NCI-H2171 (cell line): Measurements from ENCODE around the gene C2orf81.
A peak's percentile ranks its signal among the peaks of the same experiment; 100 is the strongest.
"Not testable (repeated sequence)": the region's sequence is repeated elsewhere in the genome, so short reads cannot be mapped to it uniquely, and the experiment has no call there.

Experiments
- DNase-seq: peaks from one replicate; lab custom pipeline; 2025; lab: John Stamatoyannopoulos, UW

The C2orf81 gene

GRCh38 chr2:74421221-74421870, at the start of gene C2orf81, which contains the start of gene WDR54:
C2orf81 (minus strand) TSS chr2:74421619; CDS start chr2:74421560, 59 bp downstream.
WDR54 (plus strand) TSS chr2:74421730; CDS start chr2:74422154, 424 bp downstream.
- peak; percentile 92 for DNase-seq

DNA sequence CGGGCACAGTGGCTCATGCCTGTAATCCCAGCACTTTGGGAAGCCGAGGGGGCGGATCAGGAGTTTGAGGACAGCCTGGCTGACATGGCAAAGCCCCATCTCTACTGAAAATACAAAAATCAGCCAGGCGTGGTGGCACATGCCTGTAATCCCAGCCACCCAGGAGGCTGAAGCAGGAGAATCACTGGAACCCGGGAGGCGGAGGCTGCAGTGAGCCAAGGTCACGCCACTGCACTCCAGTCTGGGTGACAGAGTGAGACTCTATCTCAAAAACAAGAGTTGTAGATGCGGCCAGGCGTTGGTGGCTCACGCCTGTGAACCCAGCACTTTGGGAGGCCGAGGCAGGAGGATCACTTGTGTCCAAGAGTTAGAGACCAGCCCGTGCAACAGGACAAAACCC, 49.3 kb upstream of the C2orf81 start:
- not testable (repeated sequence) for DNase-seq

DNA sequence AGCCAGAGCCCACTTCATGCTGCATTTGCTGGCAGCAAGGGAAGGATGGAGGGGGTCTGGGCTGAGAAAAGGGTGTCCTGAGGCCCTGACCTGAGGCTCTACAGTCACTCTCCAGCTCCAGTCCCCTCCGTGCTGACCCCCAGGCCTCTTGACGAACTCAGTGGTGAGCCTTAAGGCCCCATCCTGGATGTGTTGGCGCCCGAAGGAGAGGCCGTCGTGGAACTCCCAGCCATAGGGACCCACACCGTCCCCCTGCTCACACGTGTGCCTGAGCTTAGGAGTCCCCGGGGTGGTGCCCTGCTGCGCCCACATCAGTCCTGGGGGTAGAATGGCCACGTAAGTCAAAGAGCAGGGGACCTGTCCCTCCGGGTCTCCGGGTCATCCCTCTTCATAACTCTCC, 43.0 kb upstream of the C2orf81 start:
- DNase-seq = no peak

GRCh38 chr2:74462786-74463105, 41.3 kb upstream of the C2orf81 start:
- no peak for DNase-seq

DNA sequence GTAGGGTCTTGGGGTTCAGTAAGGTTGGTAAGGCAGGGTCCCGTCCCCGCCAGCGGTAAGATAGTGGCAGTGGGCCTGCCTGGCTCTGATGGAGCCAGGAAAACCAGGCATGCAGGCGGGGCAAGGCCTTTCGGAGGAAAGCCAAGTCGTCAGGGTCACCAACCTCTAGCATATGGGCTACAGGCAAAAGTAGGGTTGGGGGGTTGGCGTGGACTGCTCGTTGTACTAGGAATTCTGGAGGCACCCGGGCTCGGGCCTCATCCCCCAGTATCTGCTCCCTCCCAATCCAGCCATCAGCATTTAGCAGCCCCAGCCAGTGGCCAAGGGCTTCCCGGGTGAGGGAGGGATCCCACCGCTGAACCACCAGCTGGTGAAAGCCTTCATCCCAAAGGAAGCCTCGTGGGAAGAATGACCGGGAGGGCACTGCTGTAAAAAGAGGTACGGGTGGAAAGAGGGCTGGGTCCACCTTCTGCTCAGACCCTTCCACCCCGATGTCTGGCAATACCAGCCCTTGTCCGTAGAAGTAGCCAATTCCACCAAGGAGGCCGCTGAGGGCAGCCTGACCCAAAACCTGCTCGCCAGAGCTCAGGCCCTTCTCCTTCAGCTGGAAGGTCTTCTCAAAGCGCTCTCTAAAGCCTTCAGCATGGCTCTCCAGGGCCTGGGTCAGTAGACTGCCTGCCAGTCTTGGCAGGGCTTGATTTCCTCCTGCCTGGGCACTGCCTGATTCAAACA, 40.8 kb upstream of the C2orf81 start:
- DNase-seq = no peak

GRCh38 chr2:74461187-74462053, 40.0 kb upstream of the C2orf81 start:
- no peak for DNase-seq

- DNase-seq = not testable (repeated sequence)
Measured at GRCh38 chr2:74460187-74460586, 38.8 kb upstream of the C2orf81 start.

DNA sequence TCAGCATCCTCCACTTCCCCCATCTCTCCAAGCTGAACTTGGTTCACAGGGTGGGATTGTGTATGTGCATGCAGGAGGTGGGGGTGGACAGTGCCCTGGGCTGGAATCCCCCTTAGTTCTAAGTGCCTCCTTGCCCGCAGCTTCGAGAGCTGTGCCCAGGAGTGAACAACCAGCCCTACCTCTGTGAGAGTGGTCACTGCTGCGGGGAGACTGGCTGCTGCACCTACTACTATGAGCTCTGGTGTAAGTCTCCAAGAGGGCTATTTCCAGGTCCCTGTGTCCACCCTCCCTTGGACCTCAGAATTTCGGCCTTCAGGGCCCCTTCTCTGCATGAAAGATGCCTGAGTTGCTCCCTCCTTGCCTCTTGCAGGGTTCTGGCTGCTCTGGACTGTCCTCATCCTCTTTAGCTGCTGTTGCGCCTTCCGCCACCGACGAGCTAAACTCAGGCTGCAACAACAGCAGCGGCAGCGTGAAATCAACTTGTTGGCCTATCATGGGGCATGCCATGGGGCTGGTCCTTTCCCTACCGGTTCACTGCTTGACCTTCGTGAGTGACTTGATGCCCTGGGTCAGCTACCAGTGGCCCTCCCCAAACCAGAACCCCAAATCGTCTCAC, 38.2 kb upstream of the C2orf81 start:
- DNase-seq = not testable (repeated sequence)

GRCh38 chr2:74458938-74459363, 37.5 kb upstream of the C2orf81 start:
- no peak for DNase-seq

GRCh38 chr2:74458132-74458937, 36.9 kb upstream of the C2orf81 start, which contains the start of gene WBP1:
WBP1 (plus strand) TSS chr2:74458438; CDS start chr2:74458603, 165 bp downstream.
- peak; percentile 97 for DNase-seq

DNA sequence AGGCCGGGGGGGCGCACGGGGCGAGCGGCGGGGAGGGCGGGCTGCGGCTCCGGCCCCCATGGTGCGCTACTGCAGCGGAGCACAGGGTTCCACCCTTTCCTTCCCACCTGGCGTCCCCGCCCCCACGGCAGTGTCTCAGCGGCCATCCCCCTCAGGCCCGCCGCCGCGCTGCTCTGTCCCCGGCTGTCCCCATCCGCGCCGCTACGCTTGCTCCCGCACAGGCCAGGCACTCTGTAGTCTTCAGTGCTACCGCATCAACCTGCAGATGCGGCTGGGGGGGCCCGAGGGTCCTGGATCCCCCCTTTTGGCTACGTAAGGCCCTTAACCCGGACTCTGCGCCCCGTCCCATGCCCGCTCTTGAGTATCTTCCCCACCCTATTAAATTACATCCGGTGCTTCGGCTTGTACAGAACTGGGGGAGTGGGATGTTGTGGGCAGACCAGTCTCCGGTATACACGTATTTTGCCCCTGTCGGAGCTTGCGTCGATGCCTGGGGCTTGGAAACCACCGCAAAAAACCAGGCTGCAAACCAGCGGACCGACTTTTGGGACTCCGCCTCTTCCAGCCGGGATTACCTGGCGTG, 36.2 kb upstream of the C2orf81 start:
- DNase-seq = peak; percentile 83

DNA sequence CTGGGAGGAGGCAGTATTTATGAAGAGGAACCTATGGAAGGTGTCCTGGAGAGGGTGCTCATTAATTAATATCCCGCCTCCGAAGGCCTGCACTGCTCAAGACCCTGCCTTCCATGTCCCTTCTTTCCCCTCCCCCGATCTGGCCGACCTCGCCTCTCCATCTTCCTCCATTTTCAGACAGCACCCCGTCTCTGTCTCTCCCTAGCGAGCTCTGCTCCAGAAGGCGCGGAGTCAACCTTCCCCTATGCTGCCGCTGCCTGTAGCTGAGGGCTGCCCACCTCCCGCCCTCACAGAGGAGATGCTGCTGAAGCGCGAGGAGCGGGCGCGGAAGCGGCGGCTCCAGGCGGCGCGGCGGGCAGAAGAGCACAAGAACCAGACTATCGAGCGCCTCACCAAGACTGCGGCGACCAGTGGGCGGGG, 35.7 kb upstream of the C2orf81 start:
- DNase-seq = peak; percentile 57

GRCh38 chr2:74454654-74455511, 33.5 kb upstream of the C2orf81 start, which contains the start of gene INO80B:
INO80B (plus strand) TSS chr2:74455087; CDS start chr2:74455117, 30 bp downstream.
- DNase-seq = peak; percentile 96

DNA sequence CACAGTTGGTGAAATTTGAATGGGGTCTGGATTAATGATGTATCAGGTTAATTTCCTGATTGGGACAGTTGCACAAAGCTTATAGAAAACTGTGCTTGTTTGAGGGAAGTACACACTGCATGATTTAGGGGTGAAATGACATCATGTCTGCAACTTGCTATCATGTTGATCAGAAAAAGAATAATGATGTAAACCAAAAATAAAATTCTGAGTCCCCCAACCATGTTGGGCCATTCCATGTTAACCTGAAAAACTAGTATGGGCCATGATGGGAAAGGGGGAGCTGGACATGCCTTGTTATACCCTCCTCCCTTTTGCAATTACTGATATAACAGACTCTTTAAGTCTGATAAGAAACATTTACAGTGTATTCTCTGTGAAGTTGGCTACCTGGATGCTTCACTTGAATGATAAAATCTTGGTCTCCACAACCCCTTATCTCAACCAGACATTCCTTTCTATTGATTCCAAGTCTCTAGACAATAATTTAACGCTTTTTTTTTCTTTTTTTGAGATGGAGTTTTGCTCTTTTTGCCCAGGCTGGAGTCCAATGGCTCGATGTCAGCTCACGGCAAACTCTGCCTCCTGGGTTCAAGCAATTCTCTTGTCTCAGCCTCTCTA, 29.3 kb upstream of the C2orf81 start:
- no peak for DNase-seq

DNA sequence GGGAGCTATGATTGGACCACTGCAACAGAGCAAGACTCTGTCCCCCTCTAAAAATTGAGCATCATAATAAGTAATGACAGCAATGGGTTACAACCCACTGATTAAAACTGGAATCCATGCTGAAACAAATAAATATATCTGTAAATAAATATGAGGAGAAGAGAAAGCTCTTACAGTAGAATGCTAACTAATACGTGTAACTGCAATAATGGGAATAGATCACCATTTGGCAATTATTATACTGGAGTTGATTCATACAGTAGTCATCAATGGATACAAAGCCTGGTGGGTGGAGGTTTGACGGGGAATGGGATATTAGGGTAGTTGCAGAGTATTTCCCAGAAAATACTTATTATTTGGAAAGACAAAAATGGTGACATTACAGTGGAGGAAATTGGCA, 27.4 kb upstream of the C2orf81 start:
- no peak for DNase-seq

GRCh38 chr2:74447230-74447999, 26.0 kb upstream of the C2orf81 start:
- DNase-seq = no peak

- no peak for DNase-seq
Measured at GRCh38 chr2:74444498-74445318, 23.3 kb upstream of the C2orf81 start.
